Inflammatory macrophage (primary cell): Measurements from ENCODE around the gene LRRIQ4.

ENCODE experiments used
- DNase-seq, 2 donors: peaks; one replicate each; pipeline ENCODE4 v3.0.0-alpha.2; 2020 to 2022

LRRIQ4 gene

DNA sequence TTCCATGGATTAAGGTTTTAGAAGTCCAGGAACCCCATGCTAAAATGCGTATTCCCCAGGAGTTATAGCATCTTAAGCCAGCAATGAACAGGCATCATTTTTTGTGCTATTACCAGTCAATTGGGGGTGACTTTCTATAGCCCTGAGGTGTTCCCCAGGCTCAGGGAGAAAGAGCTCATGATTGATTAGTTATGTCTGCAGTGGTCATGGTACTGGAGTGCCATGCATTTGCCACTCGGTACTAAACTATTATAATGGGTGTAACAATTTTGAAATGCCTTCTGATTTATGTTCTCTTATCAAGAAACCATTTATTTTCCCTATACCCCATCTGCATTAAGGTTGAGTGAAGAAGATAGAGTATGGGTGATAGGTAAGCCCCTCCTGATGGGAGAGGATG is 45.1 kb downstream of the LRRIQ4 start:
- no peak for DNase-seq

DNA sequence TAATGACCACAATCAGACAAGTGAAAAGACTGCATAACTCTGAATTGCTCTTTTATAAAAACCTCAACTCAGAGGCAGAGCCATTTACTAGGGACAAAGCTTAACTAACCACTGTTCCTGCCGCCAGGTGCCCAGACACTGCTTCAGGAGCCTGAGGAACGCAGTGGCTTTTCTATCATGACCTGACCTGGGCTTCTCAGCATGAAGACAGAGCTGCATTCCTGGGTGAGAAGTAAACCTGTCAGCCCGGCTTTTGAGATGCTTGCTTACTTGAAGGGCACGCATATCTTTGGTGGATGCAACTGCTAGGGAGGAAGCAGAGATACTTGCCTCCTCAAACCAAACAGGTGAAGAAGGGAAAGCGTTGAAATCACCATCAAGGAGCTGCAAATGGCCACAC is 49.2 kb downstream of the LRRIQ4 start:
- DNase-seq = no peak

DNA sequence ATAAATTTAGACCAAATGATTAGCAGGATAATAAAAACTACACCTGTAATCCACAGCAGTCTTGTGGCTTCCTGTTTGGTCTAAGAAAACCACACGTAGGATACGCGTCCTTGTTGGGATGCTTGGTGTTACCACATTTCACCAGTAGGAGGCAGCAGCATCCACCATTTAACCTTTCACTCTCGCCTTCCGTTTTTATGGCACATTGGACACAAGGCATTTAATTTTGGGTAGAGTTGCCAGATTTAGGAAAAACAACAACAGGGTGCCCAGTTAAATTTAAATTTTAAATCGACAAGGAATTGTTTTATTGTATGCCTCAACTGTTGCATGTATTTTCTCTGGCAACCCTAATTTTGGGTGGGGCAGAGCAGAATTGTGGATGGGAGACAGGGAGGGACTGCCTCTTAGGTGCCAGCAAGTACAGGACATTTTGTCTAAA is 50.8 kb downstream of the LRRIQ4 start:
- peak; percentile 85 for DNase-seq

DNA sequence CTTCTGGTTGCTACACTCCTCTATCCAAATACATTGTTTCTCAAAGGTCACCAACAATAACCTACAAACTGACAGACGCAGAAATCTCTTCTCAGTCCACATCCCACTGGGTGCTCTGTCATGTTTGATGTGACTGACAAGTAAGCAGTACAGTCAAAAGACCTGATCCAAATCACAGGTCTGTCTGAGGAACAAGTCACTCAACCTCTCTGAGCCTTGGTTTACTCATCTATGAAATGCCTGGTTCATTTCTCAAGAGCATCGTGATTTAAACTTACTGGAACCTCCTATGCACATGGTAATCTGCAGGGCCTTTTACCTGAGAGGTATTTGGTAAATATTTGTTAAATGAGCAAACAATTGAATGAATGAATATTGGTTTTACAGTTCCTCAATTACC is 51.6 kb downstream of the LRRIQ4 start:
- no peak for DNase-seq

DNA sequence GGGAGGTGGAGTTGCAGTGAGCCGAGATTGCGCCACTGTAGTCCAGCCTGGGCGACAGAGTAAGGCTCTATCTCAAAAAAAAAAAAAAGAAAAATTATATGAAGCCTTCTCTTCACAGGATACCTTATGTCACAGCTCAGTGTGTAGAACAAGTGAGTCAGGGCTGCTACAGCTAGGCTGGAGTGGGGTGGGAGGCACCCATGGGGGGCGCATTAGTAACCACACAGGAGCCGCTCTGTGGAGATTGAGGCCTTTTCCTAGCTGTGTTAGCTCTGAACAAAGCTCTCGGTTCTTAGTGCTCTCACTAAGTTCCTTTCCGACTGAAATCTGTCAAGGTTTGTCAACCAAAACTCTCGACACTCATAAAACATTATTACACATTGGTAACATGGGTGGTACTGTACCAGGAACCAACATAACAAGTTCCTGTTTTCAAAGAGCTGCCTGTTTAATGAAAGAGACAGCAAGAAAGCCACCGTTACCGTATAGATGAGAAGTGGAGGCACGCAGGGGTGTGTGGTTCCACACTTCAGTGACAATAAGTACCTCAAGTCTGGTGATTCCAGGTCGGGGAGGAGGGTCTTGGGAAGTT is 52.6 kb downstream of the LRRIQ4 start:
- DNase-seq = peak; percentile 50 to 80

DNA sequence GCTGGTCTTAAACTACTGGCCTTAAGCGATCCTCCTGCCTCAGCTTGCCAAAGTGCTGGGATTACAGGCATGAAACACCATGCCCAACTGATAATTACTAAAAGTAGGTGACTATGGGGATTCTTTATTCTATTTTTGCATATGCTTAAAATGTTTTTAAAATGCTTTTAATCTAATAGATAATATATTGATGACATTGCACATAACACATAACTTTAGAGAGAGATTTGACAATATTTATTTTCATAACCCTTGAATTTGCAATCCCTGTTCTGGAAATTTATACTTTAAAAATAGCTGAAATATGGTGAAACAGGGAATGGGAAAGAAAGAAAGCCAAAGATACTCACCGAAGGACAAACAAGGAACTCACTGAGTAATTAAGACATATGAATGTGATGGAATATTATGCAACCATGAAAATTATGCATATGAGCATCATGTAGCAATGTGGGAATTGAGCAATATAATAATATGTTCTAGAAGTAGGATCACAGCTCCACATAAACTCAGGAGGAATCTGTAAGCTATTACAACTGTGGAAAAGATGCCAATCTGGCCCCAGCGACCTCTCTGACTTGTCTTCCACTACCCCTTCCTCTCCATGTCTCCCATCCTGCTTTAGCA is 55.0 kb downstream of the LRRIQ4 start:
- DNase-seq = peak in 1 of 2 donors; percentile 66

DNA sequence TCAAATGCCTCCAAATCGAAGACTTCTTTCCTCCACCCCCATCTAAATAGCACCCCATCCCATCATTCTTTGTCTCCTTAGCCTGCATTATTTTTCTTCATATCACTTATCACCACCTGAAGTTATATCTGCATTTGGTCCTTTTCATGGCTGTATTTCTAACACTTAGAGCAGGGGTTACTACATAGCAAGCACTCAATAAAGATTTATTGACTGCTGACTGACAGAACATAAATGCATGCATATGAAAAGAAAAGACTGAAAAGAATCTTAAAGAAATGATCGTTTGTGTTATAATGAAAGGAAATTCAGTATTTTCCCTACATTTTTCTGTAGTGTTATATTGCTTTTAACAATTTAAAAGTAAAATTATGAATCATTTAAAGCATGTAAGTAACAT is 55.7 kb downstream of the LRRIQ4 start:
- DNase-seq = no peak

DNA sequence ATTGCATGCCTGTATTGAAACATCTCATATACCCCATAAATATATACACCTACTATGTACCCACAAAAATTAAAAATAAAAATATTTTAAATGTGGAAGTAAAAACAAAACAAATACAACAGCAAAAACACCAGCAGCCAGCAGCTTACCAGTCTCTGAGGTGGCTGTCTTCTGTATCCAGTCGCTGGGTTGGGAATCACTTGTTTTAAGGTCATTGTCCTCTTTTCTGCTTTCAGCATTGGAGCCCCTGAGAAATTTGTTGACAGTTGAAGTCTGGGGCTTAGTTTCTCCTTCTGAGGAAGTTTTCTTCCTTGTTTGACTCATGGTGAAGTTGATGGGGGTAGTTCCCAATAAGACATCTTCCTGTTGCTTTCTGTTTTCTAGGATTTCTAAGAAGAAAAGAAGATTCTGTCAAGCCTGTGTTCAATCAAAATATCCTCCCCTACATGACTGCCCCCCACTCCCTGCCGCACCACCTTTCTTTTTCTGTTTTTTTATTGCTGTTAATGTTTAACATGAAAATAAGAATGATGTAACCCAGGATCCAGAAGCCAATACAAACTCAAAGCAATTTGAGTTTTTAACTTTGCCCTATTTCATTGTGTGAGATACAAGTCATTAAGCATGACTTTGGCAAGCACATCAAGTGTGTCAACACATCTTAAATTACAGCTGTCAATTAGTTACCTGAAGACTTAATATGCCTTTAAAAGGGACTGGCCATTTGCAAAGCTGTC is 57.0 kb downstream of the LRRIQ4 start, which contains the start of gene LRRC31:
Gene LRRC31, minus strand, starts transcription at position 452 of the 737 bp plus-strand sequence. Its CDS starts 128 bp downstream, at position 324.
- DNase-seq = no peak

DNA sequence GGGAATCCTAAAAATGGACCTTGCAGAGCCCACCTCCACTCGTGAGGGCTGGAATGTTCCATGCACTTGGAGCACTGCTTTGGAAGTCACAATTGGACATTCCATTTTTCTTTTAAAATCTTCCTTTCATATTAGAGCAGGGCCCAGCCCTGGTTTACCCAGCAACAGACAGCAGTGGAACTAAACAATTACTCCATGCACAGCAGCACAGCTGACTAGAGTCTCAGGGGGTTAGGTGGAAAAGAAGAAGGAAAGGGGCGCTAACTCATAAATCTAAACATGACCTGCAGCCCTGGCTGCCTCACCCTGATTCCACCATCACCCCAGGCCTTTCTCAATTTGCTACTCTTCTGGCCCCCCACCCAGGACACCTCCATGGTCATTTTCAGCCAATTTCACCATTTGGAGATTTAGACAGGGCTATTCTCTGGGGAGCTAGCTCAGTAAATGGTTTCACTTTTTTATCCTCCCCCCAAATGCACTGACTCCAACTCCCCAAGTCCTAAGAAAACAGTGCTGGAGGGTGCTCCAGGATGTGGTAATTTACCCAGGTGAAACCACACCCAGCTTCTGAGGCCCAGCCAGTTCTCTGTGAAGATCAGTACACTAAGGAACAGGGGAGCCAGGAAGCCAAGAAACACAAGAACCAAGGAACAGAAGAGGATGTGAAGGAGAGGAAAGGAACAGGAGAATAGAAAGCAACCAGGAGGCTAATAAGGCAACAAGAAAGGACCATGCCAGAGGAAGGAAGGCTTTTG is 58.6 kb downstream of the LRRIQ4 start:
- no peak for DNase-seq

DNA sequence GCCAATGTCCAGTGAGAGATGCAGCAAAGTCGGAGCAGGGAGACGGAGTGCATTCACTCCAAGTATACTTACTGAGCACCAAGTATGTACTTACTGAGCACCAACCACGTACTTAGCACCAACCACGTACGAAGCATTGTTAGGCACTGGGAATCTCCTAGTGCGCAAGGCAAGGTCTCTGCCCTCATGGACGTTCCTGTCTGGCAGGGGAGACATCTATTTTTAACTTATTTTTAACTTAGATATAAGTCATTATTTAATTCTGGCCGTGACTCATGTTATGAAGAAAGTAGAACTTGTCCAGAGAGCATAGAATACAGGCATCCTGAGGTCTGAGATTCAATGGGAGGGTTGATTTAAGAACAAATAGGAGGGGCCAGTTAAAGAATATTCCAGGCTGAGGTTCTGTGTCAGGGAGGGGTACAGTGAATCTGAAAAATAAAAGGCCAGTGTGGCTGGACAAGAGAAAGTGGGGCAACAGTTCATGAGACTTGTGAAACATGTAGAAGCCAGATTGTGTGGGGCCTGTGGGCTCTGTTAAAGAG is 66.4 kb downstream of the LRRIQ4 start:
- DNase-seq = no peak

DNA sequence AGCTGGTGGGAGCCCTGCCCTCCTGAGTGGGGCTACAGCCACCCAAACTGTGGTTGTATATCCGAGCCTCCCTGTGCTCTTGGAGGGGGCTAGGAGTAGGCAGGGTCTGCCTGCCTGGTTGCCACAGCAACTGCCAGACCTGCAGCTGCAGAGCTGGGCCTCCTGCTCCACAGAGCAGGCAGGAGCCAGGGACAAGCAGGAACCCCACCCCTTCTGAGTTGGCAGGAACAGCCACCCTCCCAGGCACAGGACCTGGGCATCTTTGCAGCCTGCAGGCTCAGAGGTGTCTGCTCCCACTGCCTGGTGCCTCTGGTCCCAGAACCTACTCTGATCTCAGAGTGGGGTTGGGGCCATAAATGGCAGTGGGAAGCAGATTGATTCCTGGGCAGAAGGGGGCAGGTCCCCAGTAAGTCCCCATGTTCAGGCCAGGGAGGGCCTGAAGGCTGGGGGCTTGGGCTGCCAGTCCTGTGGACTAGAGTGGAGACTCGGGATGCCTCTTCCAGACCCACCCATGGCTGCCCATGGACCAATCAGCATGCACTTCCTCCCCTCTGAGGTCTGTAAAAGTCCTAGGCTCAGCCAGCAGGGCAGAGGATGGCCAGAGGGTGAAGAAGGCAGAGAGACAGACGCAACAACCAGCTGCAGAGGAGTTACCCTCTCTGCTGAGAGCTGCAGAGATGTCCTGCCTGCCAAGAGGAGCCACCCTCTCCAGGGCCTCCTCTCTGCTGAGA is 67.3 kb downstream of the LRRIQ4 start:
- no peak for DNase-seq

DNA sequence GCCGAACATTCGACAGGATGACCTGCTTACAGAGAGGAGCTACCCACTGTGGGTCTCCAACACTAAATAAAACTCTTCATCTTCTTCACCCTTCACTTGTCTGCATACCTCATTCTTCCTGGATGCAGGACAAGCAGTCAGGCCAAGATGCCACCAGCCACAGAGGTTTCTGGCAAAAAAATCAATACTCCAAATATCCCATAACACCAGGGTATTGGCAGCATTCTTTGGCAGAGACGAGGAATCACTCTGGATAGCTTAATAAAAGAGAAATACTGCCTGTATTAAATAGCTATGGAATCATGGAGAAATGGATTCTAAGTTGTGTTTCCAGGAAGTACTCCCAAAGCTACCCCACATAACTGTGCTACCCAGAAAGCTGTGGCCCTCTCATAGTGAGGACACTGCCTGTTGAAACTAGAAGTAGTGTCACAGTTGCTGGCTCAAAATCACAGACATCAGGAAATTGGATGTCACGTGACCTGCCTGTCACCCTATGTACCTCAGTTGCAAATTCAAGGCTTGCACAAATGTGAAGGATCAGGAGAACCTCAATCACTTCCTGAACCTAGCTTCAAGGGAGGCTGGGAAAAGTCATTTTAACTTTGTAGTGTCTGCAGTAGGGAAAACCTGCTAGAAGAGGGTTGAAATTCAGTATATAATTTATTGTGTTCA is 68.0 kb downstream of the LRRIQ4 start:
- DNase-seq = peak; percentile 5 to 11

DNA sequence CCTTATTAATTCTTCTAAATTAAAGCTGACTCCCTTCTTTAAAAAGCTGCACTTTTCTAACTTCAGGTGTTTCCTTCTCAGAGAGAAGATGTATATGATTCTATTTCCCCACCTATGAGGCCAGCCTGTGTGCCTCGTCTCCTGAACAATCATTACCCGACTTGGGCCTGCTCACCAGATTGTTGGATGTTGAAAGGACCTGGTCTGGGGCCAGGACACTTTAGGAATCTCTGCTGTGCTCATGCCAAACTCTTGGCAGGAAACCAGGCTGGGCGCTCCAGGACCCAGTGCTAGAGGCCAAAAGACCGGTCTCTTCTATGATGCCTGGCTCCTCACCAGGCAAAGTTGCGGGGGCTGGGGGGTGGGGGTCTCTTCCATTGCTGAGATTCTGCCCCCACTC is 74.0 kb downstream of the LRRIQ4 start:
- no peak for DNase-seq
